SJCRH30 (cell line): ENCODE results near the gene PRRG4. TPM values are rescaled to one million over a fixed set of nuclear protein-coding genes. Genes with fewer than 3 reads are reported as not detected.
"Not testable (repeated sequence)": the region's sequence is repeated elsewhere in the genome, so short reads cannot be mapped to it uniquely, and the experiment has no call there.

Experiments used
- DNase-seq, 2 experiments: peaks; one replicate each; pipeline ENCODE4 v3.0.0-alpha.2; 2015 to 2020
- H3K27ac ChIP-seq: fragments of 250-450 bp; sonication (Bioruptor Pico); 2 replicates; pipeline ENCODE4 v1.5.1; 2020; ENCODE audit warnings: mild to moderate bottlenecking, moderate library complexity
- H3K27me3 ChIP-seq: fragments of 250-450 bp; sonication (Bioruptor Pico); 2 replicates; pipeline ENCODE4 v1.5.1; 2020; ENCODE audit warnings: mild to moderate bottlenecking, moderate library complexity
- H3K36me3 ChIP-seq: fragments of 250-450 bp; sonication (Bioruptor Pico); 2 replicates; pipeline ENCODE4 v1.5.1; 2020; ENCODE audit warnings: mild to moderate bottlenecking, moderate library complexity
- H3K4me1 ChIP-seq: fragments of 250-450 bp; sonication (Bioruptor Pico); 2 replicates; pipeline ENCODE4 v1.5.1; 2020; ENCODE audit warnings: mild to moderate bottlenecking, moderate library complexity
- H3K4me3 ChIP-seq: fragments of 250-450 bp; sonication (Bioruptor Pico); 2 replicates; pipeline ENCODE4 v1.5.1; 2020; ENCODE audit warnings: mild to moderate bottlenecking, moderate library complexity
- H3K9me3 ChIP-seq: fragments of 250-450 bp; sonication (Bioruptor Pico); replicated peaks from 2 replicates; pipeline ENCODE4 v1.5.1; 2020; ENCODE audit warnings: mild to moderate bottlenecking, moderate library complexity
- total RNA-seq: library from RNA; depleted of rRNA; stranded (reverse); fragments of >200 nt; shearing (Covaris generic); gene quantifications from 2 replicates; pipeline ENCODE4 v1.2.3, GENCODE V29; 2014

The PRRG4 gene
- total RNA-seq, 1 experiment from 2014 or later = not detected

DNA sequence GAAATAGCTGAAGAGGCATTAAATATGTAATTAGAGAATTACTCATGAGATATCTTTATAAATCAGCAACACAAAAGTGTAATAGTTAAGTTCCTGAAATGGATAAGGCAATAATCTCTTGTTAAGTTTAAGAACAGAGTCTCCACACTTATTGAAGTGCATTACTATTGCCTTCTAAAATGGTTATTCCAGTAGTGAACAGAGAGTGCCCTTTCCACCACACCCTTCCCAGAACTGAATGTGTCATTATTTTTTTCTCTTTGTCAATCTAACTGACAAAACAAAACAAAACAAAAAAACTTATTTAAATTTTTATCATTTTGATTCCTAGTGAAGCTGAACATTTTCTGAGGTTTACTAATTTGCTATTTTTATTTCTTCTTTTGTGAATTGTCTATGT lies 9.2 kb upstream of the PRRG4 start:
- Histone ChIP-seq H3K9me3 (no peaks in the 10 kb centered on the region), H3K4me3 (no peak overlapping the region), H3K27me3 (no peaks in the 10 kb centered on the region), H3K27ac (no peak overlapping the region), H3K4me1 (0 out of 2 replicates have a peak, but pooled peaks cover 5% of the 10 kb centered on the region), H3K36me3 (no peaks in the 10 kb centered on the region)
- DNase-seq = no peak

GRCh38 chr11:32821517-32821916 lies 8.2 kb upstream of the PRRG4 start:
- Histone ChIP-seq H3K27me3 (no peaks in the 10 kb centered on the region), H3K36me3 (no peaks in the 10 kb centered on the region), H3K4me3 (no peak overlapping the region), H3K9me3 (no peaks in the 10 kb centered on the region), H3K4me1 (0 out of 2 replicates have a peak, but pooled peaks cover 5% of the 10 kb centered on the region), H3K27ac (no peak overlapping the region)
- peak in 1 of 2 experiments; percentile 7 for DNase-seq

DNA sequence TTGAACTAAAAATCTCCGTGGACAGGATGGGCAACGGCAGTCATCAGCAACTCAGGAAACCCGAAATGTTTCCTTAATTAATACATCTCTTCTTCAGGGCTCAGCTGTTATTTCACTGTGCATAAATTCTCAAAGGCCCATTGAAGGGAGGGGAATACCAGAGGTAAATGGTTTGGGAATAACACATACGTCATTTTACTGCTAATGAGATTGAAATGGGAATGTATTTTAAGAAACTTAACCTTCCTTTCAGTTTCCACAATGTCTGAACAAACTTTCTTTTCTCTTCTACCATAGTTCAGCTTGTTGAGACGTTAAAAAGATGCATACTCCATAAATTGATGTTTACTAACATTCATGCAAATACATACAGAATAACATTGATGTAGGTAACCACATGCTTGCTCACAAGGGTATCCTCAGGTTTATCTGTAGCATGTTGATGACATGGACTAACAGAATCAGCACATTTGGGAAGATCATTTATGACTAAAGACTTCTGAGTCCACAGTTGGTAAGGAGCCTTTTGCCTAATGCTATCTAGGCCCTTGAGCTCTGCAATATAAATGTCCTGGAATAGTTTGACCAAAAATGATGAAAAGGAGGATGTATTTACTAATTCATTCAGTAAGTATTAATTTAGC lies 7.7 kb upstream of the PRRG4 start:
- Histone ChIP-seq H3K9me3 (no peaks in the 10 kb centered on the region), H3K4me3 (no peak overlapping the region), H3K27me3 (no peaks in the 10 kb centered on the region), H3K36me3 (no peaks in the 10 kb centered on the region), H3K27ac (no peak overlapping the region), H3K4me1 (0 out of 2 replicates have a peak, but pooled peaks cover 5% of the 10 kb centered on the region)
- DNase-seq = no peak

DNA sequence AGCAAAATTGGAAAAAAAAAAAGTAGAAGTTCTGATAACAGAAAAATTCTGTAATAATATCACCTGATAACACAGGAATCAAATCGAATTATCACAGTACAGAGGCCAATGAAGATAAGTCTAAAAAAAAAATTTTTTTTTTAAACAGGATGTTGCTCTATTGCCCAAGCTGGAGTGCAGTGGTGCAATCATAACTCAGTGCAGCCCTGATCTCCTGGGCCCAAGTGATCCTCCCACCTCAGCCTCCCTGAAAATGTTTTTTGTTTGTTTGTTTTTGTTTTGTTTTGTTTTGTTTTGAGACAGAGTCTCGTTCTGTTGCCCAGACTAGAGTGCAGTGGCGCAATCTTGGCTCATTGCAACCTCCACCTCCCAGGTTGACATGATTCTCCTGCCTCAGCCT lies 6.1 kb upstream of the PRRG4 start:
- H3K4me1 ChIP-seq, H3K27me3 ChIP-seq, H3K4me3 ChIP-seq, H3K9me3 ChIP-seq, H3K36me3 ChIP-seq, DNase-seq, H3K27ac ChIP-seq: not testable (repeated sequence)

- Histone ChIP-seq H3K9me3 (no peaks in the 10 kb centered on the region), H3K4me1 (0 out of 2 replicates have a peak, but pooled peaks cover 5% of the 10 kb centered on the region), H3K36me3 (no peaks in the 10 kb centered on the region), H3K27me3 (no peaks in the 10 kb centered on the region), H3K4me3 (no peak overlapping the region), H3K27ac (no peak overlapping the region)
- no peak for DNase-seq
These were observed 3.6 kb upstream of the PRRG4 start for GRCh38 chr11:32826113-32826512.

GRCh38 chr11:32827276-32827675 lies 2.5 kb upstream of the PRRG4 start:
- Histone ChIP-seq H3K4me1 (no peaks in the 10 kb centered on the region), H3K27ac (no peak overlapping the region), H3K36me3 (no peaks in the 10 kb centered on the region), H3K4me3 (no peak overlapping the region), H3K9me3 (no peaks in the 10 kb centered on the region), H3K27me3 (no peaks in the 10 kb centered on the region)
- no peak for DNase-seq

- Histone ChIP-seq H3K36me3 (no peaks in the 10 kb centered on the region), H3K27ac (no peak overlapping the region), H3K4me1 (no peaks in the 10 kb centered on the region), H3K4me3 (no peak overlapping the region), H3K9me3 (no peaks in the 10 kb centered on the region), H3K27me3 (no peaks in the 10 kb centered on the region)
- no peak for DNase-seq
These were observed 509 bp upstream of the PRRG4 start for GRCh38 chr11:32829157-32829679.

DNA sequence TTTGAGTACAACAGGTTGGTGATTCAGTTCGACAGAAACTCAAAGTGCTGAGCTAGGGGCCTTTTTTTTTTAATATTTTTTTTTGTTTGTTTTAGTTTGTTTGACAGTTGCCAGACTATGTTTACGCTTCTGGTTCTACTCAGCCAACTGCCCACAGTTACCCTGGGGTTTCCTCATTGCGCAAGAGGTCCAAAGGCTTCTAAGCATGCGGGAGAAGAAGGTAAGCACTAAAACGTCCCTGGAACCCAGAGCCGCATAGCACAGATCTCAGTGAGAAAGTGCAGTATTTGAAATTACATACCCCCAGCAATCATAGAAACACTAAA lies 649 bp downstream of the PRRG4 start:
- Histone ChIP-seq H3K4me3 (no peak overlapping the region), H3K4me1 (no peaks in the 10 kb centered on the region), H3K27ac (no peak overlapping the region), H3K27me3 (no peaks in the 10 kb centered on the region), H3K9me3 (no peaks in the 10 kb centered on the region), H3K36me3 (no peaks in the 10 kb centered on the region)
- DNase-seq = no peak

DNA sequence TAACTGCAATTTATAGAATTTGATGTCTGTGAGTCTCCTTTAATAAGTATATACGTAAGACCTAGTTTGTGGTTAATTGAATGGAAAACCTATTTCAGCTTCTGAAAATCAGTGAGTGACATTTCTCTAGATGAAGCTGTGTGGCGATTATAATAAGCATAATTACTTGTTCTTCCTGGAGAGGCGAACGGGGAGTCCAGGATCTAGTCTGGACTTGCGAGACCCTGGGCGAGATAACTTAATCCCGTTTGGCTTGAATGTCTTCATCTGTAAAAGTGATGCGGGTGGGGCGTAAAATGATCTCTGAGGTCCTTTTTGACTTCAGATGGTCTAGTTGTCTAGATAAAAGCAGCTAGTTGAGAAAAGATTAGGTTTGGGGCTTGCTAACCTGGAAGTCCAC lies 1.1 kb downstream of the PRRG4 start:
- Histone ChIP-seq H3K36me3 (no peaks in the 10 kb centered on the region), H3K4me3 (no peak overlapping the region), H3K27ac (no peak overlapping the region), H3K9me3 (no peaks in the 10 kb centered on the region), H3K4me1 (no peaks in the 10 kb centered on the region), H3K27me3 (no peaks in the 10 kb centered on the region)
- DNase-seq = no peak

- no peak overlapping the region for H3K27ac ChIP-seq
- H3K9me3 ChIP-seq = no peaks in the 10 kb centered on the region
- DNase-seq = no peak
- no peaks in the 10 kb centered on the region for H3K36me3 ChIP-seq
- no peak overlapping the region for H3K4me3 ChIP-seq
- H3K27me3 ChIP-seq = no peaks in the 10 kb centered on the region
- no peaks in the 10 kb centered on the region for H3K4me1 ChIP-seq
These were observed 1.5 kb downstream of the PRRG4 start for GRCh38 chr11:32831221-32831620.

DNA sequence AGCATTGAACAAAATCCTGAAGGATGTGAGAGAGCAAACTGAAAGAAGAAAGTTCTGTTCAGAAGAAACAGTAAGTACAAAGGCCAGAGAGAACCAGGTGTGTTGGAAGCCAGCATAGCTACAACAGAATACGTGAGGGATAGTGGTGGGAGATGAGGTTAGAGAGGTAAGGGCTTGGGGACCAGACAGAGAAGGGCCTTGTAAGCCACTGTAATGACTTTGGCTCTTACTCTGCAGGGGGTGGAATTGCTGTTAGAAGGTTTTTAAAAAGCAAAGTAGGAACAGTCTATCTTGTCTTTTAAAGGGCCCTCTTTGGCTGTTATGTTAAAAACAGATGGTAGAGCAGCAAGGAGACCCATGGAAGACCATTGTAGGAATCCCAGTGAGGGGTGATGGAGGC lies 4.2 kb downstream of the PRRG4 start:
- Histone ChIP-seq H3K27ac (no peak overlapping the region), H3K4me1 (no peaks in the 10 kb centered on the region), H3K4me3 (no peak overlapping the region), H3K36me3 (no peaks in the 10 kb centered on the region), H3K27me3 (no peaks in the 10 kb centered on the region), H3K9me3 (no peaks in the 10 kb centered on the region)
- DNase-seq = no peak

- no peak for DNase-seq
- Histone ChIP-seq H3K36me3 (no peaks in the 10 kb centered on the region), H3K9me3 (no peaks in the 10 kb centered on the region)
These were observed 7.2 kb downstream of the PRRG4 start for GRCh38 chr11:32836946-32837345.

GRCh38 chr11:32838505-32839274 lies 9.0 kb downstream of the PRRG4 start:
- no peak overlapping the region for H3K4me3 ChIP-seq
- H3K27ac ChIP-seq = no peak overlapping the region
- DNase-seq = peak in 1 of 2 experiments; percentile 1
- no peaks in the 10 kb centered on the region for H3K9me3 ChIP-seq
- no peaks in the 10 kb centered on the region for H3K36me3 ChIP-seq
- no peaks in the 10 kb centered on the region for H3K4me1 ChIP-seq
- no peaks in the 10 kb centered on the region for H3K27me3 ChIP-seq

More at GRCh38 chr11:32836946-32837345, 7.2 kb downstream of the PRRG4 start:
- Histone ChIP-seq H3K4me1 (no peaks in the 10 kb centered on the region), H3K27me3 (no peaks in the 10 kb centered on the region), H3K27ac (no peak overlapping the region), H3K4me3 (no peak overlapping the region)

GRCh38 chr11:32839308-32839707 lies 9.6 kb downstream of the PRRG4 start:
- no peaks in the 10 kb centered on the region for H3K9me3 ChIP-seq
- no peaks in the 10 kb centered on the region for H3K4me1 ChIP-seq
- no peak for DNase-seq
- no peak overlapping the region for H3K4me3 ChIP-seq
- no peak overlapping the region for H3K27ac ChIP-seq
- no peaks in the 10 kb centered on the region for H3K27me3 ChIP-seq
- no peaks in the 10 kb centered on the region for H3K36me3 ChIP-seq

GRCh38 chr11:32840587-32840986 lies 10.9 kb downstream of the PRRG4 start:
- no peak for DNase-seq
- no peaks in the 10 kb centered on the region for H3K9me3 ChIP-seq
- no peak overlapping the region for H3K27ac ChIP-seq
- H3K36me3 ChIP-seq = no peaks in the 10 kb centered on the region
- H3K4me3 ChIP-seq = no peak overlapping the region
- no peaks in the 10 kb centered on the region for H3K27me3 ChIP-seq
- H3K4me1 ChIP-seq = no peaks in the 10 kb centered on the region
